Gastrocnemius medialis (tissue), 4 donors: ENCODE data around the gene KLHL25. TPM values are rescaled to one million over a fixed set of nuclear protein-coding genes. Genes with fewer than 3 reads are reported as not detected.

Experiments used
- ATAC-seq, 2 donors: fragments of 150-250 bp; one replicate each; pipeline ENCODE4 v1.9.1; 2016
- DNase-seq, 2 donors: peaks; one replicate each; pipeline ENCODE4 v3.0.0-alpha.2; 2019
- H3K27ac ChIP-seq, 4 donors: fragments of 200-600 bp; sonication (generic); 1 replicate in 1 of 4; 2 replicates in 3 of 4; pipeline ENCODE4 v1.5.1; 2016 to 2018; ENCODE audit warnings: mild to moderate bottlenecking in 2 of 4, moderate library complexity in 1 of 4
- H3K27me3 ChIP-seq, 3 donors: fragments of 200-600 bp; sonication (generic) in 2 of 3; 1 replicate in 1 of 3; 2 replicates in 2 of 3; pipeline versions ENCODE4 v1.5.1 to v1.6.0; 2016 to 2019; ENCODE audit warnings: mild to moderate bottlenecking in 1 of 3, moderate library complexity in 1 of 3
- H3K36me3 ChIP-seq, 2 donors: fragments of 200-600 bp; sonication (generic) in 1 of 2; one replicate each; pipeline ENCODE4 v1.5.1; 2017 to 2018
- H3K4me1 ChIP-seq, 2 donors: fragments of 200-600 bp; sonication (generic) in 1 of 2; one replicate each; pipeline ENCODE4 v1.5.1; 2016 to 2017; ENCODE audit warnings: mild to moderate bottlenecking in 2 of 2
- H3K4me3 ChIP-seq, 4 donors: fragments of 200-600 bp; sonication (generic) in 3 of 4; 1 replicate in 1 of 4; 2 replicates in 3 of 4; pipeline ENCODE4 v1.5.1; 2016 to 2019; ENCODE audit warnings: mild to moderate bottlenecking in 2 of 4
- H3K9me3 ChIP-seq, 3 donors: fragments of 200-600 bp; sonication (generic) in 2 of 3; 1 replicate in 1 of 3; 2 replicates in 2 of 3; pipeline ENCODE4 v1.5.1; 2016 to 2019
- CTCF ChIP-seq, 5 experiments: fragments of 450-650 bp in 3 of 5; fragments of 200-600 bp in 2 of 5; sonication (generic) in 2 of 5; IDR thresholded peaks in 4 of 5; conservative IDR thresholded peaks in 1 of 5; 1 replicate in 4 of 5; 2 replicates in 1 of 5; pipeline ENCODE4 v1.5.1; 2016 to 2019; ENCODE audit warnings: antibody characterized with exemption in 5 of 5, mild to moderate bottlenecking in 3 of 5, moderate library complexity in 3 of 5
- POLR2A ChIP-seq, 2 donors: fragments of 450-650 bp; IDR thresholded peaks; one replicate each; pipeline ENCODE4 v1.6.1; 2017; ENCODE audit warnings: antibody characterized with exemption in 2 of 2, mild to moderate bottlenecking in 2 of 2, moderate library complexity in 2 of 2
- in situ Hi-C, 4 donors: fragments of 200-750 bp; cut with MboI; loops; one replicate each; pipeline versions ENCODE4 v1.15.0 to v1.8.0; 2017; ENCODE audit warnings: low sequenced_read_pairs in 4 of 4
- intact Hi-C: fragments of 100-400 bp; cut with DNase I; formaldehyde crosslinking; loops from one replicate; pipeline ENCODE4 v1.15.1; 2023; ENCODE audit warnings: low total_unique reads
- total RNA-seq, 4 donors: library from RNA; depleted of rRNA; stranded (reverse); fragments of >200 nt; gene quantifications; one replicate each; pipeline versions ENCODE4 v1.1.0 to v1.2.3, GENCODE V29; 2016

The KLHL25 gene
- total RNA-seq, 4 donors from 2014 or later: 4.8 to 7.0 (median 6.8) TPM

- Histone ChIP-seq H3K27ac (no peak overlapping the region), H3K4me1 (peaks cover 10 to 13% of the 10 kb centered on the region in 2 donors), H3K4me3 (no peak overlapping the region), H3K27me3 (no peaks in the 10 kb centered on the region), H3K36me3 (no peaks in the 10 kb centered on the region), H3K9me3 (no peaks in the 10 kb centered on the region)
- in situ Hi-C loops: no loop called here
- intact Hi-C loops: no loop called here
- DNase-seq (peak in 1 of 2 donors; percentile 1), ATAC-seq (no peak)
- TF ChIP-seq POLR2A (IDR thresholded peaks at IDR 0.05) (no peak), CTCF (IDR thresholded peaks at IDR 0.05 in 4 of 5, conservative IDR thresholded peaks at IDR 0.05 in 1 of 5) (no peak)
Measured at GRCh38 chr15:85757073-85757938, 37.4 kb downstream of the KLHL25 start.

- ATAC-seq: peak in 1 of 2 donors; percentile 30
- H3K9me3 ChIP-seq: no peaks in the 10 kb centered on the region
- DNase-seq: peak in 1 of 2 donors; percentile 17
- TF ChIP-seq POLR2A (IDR thresholded peaks at IDR 0.05) (no peak), CTCF (IDR thresholded peaks at IDR 0.05 in 4 of 5, conservative IDR thresholded peaks at IDR 0.05 in 1 of 5) (no peak)
- H3K27ac ChIP-seq: no peak overlapping the region
- H3K27me3 ChIP-seq: no peaks in the 10 kb centered on the region
- H3K4me3 ChIP-seq: no peak overlapping the region
- intact Hi-C loops: no loop called here
- in situ Hi-C loops: no loop called here
- no peaks in the 10 kb centered on the region for H3K36me3 ChIP-seq
- peaks cover 6 to 18% of the 10 kb centered on the region in 2 donors for H3K4me1 ChIP-seq
Measured at GRCh38 chr15:85756411-85757072, 38.2 kb downstream of the KLHL25 start.

- intact Hi-C loops: no loop called here
- TF ChIP-seq CTCF (IDR thresholded peaks at IDR 0.05 in 4 of 5, conservative IDR thresholded peaks at IDR 0.05 in 1 of 5) (no peak), POLR2A (IDR thresholded peaks at IDR 0.05) (no peak)
- peaks cover 11 to 23% of the 10 kb centered on the region in 2 donors for H3K4me1 ChIP-seq
Measured at GRCh38 chr15:85755942-85756341, 38.8 kb downstream of the KLHL25 start.

GRCh38 chr15:85755471-85755870, 39.3 kb downstream of the KLHL25 start:
- in situ Hi-C loops: no loop called here
- Histone ChIP-seq H3K27ac (no peak overlapping the region), H3K4me1 (peaks cover 14 to 28% of the 10 kb centered on the region in 2 donors), H3K36me3 (no peaks in the 10 kb centered on the region), H3K4me3 (no peak overlapping the region), H3K9me3 (no peaks in the 10 kb centered on the region), H3K27me3 (no peaks in the 10 kb centered on the region)
- ATAC-seq: no peak
- no peak for TF ChIP-seq CTCF (IDR thresholded peaks at IDR 0.05 in 4 of 5, conservative IDR thresholded peaks at IDR 0.05 in 1 of 5)
- TF ChIP-seq POLR2A (IDR thresholded peaks at IDR 0.05): no peak
- no peak for DNase-seq
- intact Hi-C loops: no loop called here

More at GRCh38 chr15:85755942-85756341, 38.8 kb downstream of the KLHL25 start:
- ATAC-seq: no peak
- in situ Hi-C loops: no loop called here
- Histone ChIP-seq H3K36me3 (no peaks in the 10 kb centered on the region), H3K27ac (no peak overlapping the region), H3K27me3 (no peaks in the 10 kb centered on the region), H3K4me3 (no peak overlapping the region), H3K9me3 (no peaks in the 10 kb centered on the region)
- DNase-seq: no peak
